Upper lobe of left lung (tissue), 4 donors: ENCODE data around the gene NFATC2.

Experiments used
- POLR2A ChIP-seq, 4 donors: fragments of 450-650 bp; IDR thresholded peaks; one replicate each; pipeline ENCODE4 v1.5.1; 2016 to 2017; ENCODE audit warnings: antibody characterized with exemption in 4 of 4, mild to moderate bottlenecking in 2 of 4
- TF ChIP-seq, protein P1 (sequence below), 6 experiments: fragments of 450-650 bp in 4 of 6; fragments of 200-600 bp in 2 of 6; sonication (generic) in 2 of 6; IDR thresholded peaks; one replicate each; pipeline ENCODE4 v1.5.1; 2016 to 2019; ENCODE audit warnings: antibody characterized with exemption in 6 of 6

DNA sequence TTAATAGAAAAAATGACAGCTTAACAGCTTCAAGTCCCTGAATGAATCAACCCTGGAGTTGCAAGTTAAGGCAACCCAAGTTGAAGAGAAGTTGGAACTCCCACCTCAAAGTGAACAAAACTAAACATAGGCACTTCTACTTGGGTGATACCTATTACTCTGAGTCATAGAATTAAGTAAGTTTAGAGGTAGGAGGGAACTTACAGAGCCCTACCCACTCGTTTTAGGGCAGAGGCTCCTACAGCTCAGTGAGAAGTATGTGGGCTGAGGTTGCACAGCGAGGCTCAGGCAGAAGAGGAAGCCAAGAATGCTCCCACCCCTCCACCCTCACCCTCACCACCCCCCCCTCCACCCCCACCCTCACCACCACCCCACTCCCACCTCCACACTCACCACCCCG is 42.2 kb downstream of the NFATC2 start:
- TF ChIP-seq POLR2A (IDR thresholded peaks at IDR 0.05), result no peak
- TF ChIP-seq, protein P1, sequence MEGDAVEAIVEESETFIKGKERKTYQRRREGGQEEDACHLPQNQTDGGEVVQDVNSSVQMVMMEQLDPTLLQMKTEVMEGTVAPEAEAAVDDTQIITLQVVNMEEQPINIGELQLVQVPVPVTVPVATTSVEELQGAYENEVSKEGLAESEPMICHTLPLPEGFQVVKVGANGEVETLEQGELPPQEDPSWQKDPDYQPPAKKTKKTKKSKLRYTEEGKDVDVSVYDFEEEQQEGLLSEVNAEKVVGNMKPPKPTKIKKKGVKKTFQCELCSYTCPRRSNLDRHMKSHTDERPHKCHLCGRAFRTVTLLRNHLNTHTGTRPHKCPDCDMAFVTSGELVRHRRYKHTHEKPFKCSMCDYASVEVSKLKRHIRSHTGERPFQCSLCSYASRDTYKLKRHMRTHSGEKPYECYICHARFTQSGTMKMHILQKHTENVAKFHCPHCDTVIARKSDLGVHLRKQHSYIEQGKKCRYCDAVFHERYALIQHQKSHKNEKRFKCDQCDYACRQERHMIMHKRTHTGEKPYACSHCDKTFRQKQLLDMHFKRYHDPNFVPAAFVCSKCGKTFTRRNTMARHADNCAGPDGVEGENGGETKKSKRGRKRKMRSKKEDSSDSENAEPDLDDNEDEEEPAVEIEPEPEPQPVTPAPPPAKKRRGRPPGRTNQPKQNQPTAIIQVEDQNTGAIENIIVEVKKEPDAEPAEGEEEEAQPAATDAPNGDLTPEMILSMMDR (IDR thresholded peaks at IDR 0.05), result no peak
